Stimulated activated CD8-positive, alpha-beta memory T cell treated with anti-CD3 and anti-CD28 coated beads, Interleukin-12 subunit alpha, Interleukin-12 subunit beta, amount 100 ng/mL, for 24 hours (primary cell): ENCODE data around the gene WNT2.
"Not testable (repeated sequence)": the region's sequence is repeated elsewhere in the genome, so short reads cannot be mapped to it uniquely, and the experiment has no call there.

Source experiments
- DNase-seq: peaks from one replicate; pipeline ENCODE4 v3.0.0-alpha.2; 2020; ENCODE audit errors: extremely low read depth

WNT2 gene

DNA sequence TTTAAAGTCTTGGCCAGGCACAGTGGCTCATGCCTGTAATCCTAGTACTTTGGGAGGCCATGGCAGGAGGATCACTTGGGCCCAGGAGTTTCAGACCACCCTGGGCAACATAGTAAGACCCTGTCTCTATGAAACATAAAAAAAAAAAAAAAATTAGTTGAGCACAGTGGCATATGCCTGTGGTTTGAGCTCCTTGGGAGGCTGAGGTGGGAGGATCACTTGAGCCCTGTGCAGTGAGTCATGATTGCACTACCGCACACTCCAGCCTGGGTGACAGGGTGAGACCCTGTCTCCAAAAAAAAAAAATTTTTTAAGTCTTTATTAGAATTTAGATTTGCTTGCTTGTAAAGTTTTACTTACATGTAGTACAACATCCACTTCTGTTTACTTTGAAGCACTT is 14.0 kb downstream of the WNT2 start:
- no peak for DNase-seq

DNA sequence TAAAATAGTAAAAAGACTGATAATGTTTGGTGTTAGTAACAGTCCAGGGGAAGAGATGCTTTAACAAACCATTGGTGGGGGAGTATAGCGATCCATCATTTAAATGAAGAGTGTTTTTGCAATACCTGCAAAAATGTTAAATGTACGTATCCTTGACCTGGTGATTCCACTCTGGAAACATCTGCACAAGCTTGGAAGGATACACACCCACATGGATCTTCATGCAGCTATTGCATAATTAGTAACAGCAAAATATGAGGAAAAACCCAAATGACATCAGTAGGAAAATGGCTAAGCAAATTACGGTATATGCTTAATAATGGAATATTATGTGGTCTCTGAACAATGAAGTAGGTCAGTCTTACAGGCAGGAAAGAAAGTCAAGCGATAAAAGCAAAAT is 20.5 kb downstream of the WNT2 start:
- DNase-seq = no peak

DNA sequence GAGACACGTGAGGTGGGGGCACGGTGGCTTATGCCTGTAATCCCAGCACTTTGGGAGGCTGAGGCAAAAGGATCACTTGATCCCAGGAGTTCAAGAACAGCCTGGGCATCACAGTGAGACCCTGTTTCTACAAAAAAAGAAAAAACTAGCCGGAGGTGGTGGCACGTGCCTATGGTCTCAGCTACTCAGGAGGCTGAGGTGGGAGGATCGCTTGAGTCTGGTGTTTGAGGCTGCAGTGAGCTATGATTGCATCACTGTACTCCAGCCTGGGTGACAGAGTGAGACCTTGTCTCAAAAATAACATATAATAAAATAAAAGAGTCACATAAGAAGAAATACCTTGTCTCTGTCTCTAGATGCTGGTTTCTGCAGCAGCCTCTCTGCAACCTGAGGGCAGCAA is 22.4 kb downstream of the WNT2 start:
- not testable (repeated sequence) for DNase-seq

DNA sequence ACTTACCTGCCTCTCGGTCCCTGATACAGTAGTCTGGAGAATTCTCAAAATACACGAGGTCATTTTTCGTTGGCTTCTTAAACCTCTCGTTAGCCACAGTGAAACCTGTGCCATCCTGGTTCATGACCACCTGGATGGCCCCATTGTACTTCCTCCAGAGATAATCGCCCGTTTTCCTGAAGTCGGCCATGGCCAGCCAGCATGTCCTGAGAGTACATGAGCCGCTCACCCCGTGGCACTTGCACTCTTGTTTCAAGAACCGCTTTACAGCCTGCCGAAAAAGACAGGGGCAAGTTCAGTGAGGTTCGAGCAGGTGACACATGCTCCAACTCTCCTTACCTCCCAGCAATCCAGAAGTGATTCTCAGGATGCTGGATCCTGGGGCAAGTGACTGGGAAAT is 25.3 kb downstream of the WNT2 start:
- DNase-seq = no peak

DNA sequence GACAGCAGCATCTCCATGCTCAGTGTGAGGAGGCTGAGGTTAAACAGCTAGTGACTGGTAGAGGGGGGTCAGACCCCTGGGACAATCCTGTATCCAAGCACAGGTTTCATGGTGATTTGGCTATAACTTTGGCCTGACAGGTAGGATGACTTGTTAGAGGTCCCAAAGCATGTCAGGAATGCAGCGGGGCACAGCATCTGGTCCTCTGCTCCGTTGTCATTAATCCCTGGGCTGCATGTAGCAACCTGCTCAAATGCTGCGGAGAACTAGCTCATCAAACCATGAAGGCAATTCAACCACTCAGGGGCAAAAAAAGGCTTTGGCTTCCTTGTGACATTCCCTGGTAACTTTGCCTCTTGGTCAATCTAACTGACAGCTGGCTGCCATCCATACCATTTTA is 26.8 kb downstream of the WNT2 start:
- DNase-seq = no peak

DNA sequence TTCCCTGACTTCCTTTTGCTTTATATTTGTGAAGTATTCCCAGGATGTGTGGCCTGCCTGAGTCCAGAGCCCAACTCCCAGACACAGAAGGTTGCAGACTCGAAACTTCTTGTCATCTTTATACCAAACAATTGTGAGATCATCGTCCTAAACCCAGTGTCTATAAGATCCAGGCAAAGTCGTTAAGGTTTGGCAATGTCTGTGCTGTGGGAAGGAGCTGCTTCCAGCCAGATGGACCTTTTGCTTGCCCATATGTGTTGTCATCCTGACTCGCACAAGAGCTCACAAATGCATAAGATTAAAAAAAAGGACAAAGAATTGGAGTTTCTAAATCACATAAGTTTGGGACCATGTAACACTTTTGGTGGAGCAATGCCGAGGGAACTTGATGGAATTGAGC is 37.0 kb downstream of the WNT2 start:
- DNase-seq = no peak

DNA sequence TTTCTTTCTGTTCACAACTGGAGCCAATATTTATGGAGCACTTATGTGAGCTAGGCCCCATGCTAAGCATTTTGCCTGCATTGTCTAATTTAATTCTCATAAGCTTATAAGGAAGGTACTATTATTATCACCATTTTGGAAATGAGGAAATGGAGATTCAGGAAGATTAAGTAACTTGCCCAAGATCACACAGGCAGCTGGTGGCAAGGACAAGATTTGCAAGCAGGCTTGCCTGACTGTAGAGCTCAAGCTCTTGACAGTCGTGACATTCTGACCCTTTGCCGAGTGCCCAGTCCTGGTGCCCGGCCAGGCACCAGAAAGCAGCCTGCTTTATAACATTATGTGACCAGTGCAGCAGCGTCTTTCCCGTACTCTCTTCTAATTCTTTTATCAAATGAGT is 38.2 kb downstream of the WNT2 start:
- no peak for DNase-seq

DNA sequence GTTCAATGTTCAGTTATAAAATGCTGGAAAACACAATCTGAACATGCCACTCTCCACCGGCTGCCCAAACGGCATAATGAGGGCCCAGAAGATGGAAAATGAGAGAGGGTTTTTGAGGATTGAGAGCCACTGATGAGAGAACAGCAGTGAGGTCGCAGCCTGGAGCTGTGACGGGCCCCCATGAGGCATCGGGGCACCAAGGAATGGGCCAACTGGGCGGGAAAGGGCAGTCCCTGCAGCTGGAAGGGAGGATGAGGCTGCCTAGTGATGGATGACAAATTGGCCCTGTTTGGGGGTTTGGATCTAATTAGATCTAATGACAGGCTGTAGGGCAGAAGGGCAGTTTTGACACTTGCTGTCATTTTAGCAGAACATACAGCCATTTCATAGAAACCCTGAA is 39.1 kb downstream of the WNT2 start:
- DNase-seq = no peak

DNA sequence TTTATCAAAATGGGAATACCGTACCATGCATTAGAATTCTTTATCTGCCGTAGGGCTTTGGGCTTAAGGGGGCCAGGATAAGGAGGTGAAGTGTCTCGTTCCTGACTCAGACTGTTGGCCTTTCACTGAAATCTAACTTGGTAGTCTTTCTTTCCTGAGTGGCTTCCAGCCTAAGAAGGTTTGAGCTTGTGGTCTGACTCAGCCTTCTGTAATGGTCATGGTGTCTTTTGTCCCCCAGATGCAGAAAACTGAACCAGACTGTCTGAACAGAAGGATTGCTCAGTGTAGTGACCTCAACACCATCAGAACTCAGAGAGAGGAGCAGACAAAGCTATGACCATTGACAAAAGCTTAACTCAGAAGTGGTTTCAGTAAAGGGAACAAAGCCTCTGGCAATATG is 39.5 kb downstream of the WNT2 start:
- DNase-seq = no peak

DNA sequence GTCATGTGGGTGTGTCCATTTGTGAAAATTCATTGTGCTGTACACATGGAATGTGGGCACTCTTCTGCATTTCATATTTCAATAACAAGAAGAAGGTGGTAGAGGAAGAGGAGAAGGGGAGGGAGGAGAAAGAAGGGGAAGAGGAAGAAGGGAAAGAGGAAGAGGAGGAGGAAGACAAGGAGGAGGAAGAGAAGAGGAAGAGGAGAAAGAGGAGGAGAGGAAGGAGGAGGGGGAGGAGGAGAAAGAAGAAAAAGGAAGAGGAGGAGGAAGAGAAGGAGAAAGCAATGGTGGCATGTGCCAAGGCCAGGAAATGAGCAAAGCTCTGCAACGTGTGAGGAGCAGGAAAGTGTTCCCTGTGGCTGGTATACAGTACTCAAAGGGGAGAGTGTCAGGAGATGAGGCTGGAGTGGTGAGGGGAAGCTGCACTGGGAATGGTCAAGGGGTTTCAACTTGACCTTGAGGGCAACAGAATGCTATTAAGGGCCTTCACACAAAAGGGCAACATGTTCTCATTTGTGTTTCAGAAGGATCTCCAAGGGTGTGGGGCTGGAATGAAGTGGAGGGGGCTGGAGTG is 40.5 kb downstream of the WNT2 start:
- DNase-seq = no peak

DNA sequence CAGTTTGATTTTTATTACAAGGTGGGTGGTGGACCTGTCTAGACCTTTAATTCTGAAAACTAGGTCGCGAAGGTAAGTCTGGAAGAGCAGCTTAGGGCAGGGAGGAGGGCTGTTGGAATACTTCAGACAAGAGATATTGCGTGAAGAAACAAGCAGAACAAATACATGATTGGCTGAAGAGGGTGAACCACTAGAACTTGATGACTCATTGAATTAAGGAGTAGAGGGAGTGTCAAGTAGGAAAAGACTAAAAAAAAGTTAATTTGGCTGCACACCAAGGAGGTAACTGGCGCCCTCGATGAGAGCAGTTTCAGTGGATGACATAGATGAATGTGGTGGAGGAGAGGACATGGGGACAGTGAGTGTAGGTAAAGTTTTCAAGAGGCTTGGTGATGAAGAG is 41.3 kb downstream of the WNT2 start:
- DNase-seq = no peak

DNA sequence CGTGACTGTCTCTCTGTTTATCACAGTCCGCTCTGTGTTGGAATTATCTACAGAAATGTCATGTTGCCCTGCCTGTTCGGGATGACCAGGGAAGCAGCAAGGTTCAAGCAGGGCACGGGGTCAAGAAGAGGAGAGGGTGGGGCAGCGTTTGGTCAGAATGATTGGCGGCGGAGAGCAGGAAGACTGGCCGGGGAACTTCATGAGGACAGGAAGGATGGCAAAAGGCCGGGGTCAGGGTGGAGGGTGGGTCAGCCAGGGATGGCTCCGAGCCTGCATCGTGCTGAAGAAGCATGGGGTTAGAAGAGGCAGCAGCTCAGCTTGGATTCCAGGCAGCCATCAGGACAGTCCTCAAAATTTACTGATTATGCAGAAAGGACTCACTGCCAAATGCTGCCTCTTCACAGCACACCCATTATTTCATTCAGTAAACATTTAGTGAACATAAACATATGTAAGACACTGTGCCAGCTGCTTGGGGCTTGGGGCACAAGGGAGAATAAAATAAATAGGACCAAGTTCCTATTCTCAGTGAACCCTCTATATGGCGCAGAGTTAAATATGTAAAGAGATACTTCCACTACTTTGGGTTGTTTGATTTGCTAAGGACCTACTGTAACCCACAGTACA is 42.8 kb downstream of the WNT2 start:
- no peak for DNase-seq

DNA sequence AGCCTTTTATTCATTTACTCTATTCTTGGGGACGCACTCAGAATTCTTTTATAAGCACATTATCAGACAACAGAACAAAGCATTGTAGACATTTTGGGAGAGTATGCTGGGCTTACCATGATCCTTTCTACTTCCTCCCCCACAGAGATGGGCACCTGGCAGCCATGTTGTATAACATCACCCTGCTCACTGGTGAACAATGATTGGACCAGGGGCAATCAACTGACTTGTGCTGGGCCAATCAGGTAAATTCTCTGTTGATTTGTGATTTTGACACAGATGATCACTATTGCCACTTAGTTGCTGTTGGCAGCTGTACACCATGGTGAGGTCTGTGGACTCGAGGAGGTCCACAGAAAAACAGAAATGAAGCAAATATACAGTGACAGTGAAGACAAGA is 43.7 kb downstream of the WNT2 start:
- DNase-seq = no peak

DNA sequence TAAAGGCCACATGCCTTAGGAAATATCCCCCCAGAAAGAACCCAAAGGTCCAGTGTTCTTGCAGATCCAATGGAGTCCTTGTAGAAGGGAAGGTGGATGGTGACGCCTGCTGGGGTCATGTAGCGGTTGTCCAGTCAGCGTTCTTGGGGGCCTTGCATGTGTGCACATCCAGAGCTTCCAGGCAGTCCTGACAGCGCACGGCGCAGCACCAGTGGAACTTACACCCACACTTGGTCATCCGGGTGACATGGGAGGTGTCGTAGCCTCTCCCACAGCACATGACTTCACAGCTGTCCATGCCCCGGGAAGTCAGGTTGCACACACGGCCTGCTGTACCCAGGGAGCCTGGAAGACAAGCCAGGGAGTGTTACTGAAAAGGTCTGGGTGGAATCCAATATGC is 44.8 kb downstream of the WNT2 start:
- DNase-seq = no peak

DNA sequence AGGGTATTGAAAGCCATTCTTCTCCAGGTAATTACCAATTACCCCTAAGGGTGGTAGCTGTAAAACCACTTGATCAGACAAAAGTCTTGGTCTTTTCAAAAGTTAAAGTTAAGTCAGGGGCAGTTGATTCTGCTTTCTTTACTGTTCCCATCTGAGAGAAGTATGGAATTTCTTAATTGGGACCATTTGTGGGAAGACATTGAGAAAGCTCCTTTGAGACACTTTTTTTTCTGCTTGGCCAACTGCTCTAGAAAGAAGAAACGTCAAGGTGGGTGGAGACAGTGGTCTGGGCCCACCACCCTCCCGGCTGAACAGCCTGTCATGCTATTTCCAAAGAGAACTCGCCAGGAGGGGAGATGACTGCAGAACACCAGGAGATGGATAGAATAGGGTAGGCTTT is 45.3 kb downstream of the WNT2 start:
- DNase-seq = no peak

DNA sequence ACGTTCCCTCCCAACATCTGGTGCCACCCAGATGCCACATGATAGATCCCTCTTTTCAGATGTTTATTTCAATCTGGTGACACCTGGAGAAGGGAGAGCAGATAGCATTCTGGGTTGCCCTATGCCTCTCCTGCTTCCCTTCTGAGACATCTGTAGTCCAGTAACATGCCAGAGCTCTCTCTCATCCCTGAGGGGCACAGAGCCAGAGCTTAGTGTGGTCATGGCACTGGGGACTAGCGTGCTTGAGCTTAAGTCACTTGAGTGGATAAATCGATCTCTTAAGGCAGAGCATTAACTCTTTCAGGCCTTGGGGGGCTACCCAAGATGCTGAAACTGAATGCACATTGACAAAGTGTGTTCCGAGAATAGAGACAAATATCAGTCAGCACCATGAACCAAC is 47.9 kb downstream of the WNT2 start:
- no peak for DNase-seq

DNA sequence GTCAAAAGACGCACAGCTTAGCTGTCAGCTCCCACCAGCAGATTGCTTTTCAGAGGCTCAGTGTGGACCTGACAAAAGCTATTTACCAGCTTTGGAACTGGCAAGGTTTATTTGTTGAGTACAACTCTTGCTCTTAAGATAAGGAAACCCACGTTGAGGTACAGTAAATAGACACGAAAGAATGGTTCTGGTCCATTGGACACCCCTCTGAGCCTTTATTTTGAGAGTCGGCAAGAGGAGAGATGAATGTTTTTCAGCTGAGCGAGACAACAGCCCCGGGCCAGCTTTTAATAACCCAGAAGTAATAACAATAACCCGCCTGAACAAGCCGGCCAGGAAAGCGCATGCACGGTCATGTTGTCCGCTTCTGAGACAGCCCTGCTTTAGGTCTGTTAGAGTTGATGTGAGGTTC is 49.0 kb downstream of the WNT2 start:
- DNase-seq = no peak

DNA sequence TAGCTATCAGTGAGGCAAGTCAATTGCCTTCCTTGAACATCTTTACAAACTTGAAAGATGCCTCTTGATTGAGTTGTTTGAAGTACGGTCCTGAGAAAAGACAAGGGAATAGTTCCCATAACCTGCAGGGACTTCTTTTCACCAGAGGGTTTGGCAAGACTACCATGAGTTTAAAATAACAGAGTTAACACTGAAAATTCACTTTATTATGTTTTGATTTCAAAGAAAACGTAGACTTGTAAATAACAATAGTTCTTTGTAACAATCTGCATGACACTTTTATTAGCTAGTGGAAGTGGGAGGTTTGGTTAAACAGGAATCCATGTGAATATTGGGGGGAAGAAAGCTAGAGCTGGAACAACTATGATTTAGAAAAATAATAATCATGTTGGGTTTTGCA is 49.5 kb downstream of the WNT2 start:
- DNase-seq = no peak

DNA sequence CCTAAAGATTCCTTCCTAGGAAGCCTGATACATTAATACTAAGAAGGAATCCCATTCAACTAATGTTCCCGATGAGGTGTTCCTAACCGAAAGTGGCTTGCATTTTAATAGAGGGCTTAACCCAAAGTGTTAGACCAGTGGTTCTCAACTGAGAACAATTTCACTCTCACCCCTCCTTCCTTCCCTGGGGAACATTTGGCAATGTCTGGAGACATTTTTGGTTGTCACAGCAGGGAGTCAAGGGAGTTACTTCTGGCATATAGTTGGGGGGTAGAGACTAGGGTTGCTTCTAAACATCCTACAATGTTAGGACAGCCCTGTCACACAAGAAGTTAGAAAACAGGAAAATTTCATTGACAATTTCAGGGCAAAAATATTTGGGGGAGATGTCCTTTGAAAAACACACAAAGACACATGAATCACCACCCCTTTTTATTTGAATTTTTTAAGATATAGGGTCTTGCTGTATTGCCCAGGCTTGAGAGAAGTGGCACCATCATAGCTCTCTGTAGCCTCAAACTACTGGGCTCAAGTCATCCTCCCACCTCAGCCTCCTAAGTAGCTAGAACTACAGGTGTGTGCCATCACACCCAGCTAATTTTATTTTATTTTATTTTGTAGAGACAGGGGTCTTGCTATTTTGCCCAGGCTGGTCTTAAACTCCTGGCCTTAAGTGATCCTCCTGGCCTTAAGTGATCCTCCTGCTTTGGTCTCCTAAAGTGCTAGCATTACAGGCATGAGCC is 50.7 kb downstream of the WNT2 start:
- no peak for DNase-seq

DNA sequence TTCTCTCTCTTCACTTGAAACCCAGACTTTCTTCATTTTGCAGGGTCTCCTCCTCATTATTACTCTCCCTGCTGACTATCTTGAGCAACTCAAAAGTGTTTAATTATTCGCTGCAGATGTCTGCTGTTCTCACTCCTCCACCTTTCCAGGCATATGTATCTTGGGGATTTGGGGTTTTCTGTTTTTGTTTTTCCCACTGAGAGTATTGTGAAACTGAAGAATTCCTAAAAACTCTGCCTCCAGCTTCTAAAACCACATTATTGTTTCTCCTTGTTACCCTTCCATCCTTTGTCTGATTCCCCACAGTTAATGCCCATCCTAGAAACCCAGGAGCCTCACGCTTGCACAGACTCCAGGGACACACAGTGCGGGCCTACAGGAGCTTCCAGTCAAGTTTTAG is 51.3 kb downstream of the WNT2 start:
- DNase-seq = no peak

DNA sequence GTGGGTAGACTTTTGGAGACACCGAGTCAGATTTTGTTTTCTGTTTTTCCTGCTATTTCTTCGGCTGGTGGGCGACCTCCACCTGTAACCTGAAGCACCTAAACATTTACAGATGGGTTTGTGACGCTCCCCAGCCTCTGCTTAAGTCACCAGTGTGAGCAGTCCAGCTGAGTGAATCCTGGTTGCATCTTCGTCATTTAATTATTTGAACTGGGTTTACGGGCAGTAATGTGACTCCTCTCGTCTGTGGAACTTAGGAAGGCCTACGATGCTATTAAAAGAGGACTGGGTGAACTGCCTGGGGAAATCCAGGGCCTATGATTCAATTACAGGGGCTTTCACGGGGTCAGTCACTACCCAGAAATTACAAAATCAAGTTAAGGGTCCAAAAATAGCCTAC is 52.5 kb downstream of the WNT2 start:
- DNase-seq = no peak

DNA sequence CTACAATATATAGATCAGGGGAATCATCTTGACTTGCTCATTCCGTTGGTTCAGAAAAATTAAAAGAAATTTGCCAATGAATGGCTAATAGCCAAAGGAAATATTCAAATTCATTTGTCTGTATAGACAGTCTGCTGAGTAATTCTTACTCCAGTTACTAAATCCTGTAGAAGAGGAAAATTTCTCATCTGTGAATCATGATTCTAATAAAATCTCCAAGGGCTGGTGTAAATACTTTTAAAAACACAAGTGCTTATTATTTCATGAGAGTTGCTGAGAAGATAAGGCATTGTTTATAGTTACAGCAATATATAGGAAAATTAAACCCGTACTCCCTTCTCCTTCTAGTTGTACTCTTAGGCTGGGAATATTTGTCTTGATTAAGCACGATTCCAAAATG is 53.0 kb downstream of the WNT2 start:
- no peak for DNase-seq

DNA sequence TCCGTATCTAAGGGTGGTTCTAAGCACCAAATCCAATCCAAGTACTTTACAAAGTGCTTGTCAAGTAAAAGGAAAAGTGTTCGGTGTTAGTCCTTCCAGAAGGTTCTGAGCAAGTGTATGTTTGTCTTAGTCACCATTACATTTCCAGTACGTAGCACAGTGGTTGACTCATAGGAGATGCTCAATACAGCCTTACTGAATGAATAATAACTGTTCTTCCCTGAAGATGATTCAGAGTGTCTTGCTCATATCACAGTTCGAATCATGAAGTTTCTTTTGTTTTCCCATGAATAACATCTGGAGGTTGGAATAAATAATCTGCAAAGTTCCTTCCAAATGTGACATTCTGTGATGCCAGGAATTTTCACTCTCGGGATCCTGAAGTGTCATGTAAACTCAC is 53.4 kb downstream of the WNT2 start:
- no peak for DNase-seq

DNA sequence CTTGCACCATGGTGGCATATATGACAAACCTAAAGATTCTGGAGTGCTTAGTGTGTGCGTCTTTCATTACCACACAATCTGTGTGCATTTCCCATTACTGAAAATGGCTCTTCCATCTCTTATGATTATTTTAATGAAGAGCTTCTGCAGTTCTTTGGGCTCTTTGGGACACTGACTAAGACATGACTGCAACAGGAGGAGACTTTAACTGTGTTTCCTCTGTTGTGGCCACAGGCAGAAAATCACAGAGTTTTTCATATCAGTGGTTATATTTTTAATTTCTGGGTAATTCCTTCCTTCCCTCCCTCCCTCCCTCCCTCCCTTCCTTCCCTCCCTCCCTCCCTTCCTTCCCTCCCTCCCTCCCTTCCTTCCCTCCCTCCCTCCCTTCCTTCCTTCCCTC is 58.1 kb downstream of the WNT2 start:
- DNase-seq = no peak
